ENCODE measurements around the gene PPM1K. TPM values are rescaled to one million over a fixed set of nuclear protein-coding genes. Genes with fewer than 3 reads are reported as not detected.
"Not testable (repeated sequence)": the region's sequence is repeated elsewhere in the genome, so short reads cannot be mapped to it uniquely, and the experiment has no call there.

The PPM1K gene
- total RNA-seq, 1 donor from 2014 or later = 15.9 TPM

- H3K27ac Mint-ChIP-seq (ENCODE audit: unreplicated experiment) = no peak overlapping the region
- no peak for TF ChIP-seq CTCF (IDR thresholded peaks at IDR 0.05)
- H3K4me1 Mint-ChIP-seq (ENCODE audit: unreplicated experiment) = peaks cover 4% of the 10 kb centered on the region
- H3K9me3 Mint-ChIP-seq (ENCODE audit: unreplicated experiment) = no peaks in the 10 kb centered on the region
- H3K27me3 Mint-ChIP-seq (ENCODE audit: unreplicated experiment) = peaks cover 2% of the 10 kb centered on the region
- H3K36me3 Mint-ChIP-seq (ENCODE audit: unreplicated experiment) = no peaks in the 10 kb centered on the region
- DNase-seq (ENCODE audit: extremely low spot score, unreplicated experiment) = no peak
- no peak overlapping the region for H3K4me3 Mint-ChIP-seq (ENCODE audit: unreplicated experiment)
Measured at GRCh38 chr4:88320224-88320779, 35.9 kb upstream of the PPM1K start.

DNA sequence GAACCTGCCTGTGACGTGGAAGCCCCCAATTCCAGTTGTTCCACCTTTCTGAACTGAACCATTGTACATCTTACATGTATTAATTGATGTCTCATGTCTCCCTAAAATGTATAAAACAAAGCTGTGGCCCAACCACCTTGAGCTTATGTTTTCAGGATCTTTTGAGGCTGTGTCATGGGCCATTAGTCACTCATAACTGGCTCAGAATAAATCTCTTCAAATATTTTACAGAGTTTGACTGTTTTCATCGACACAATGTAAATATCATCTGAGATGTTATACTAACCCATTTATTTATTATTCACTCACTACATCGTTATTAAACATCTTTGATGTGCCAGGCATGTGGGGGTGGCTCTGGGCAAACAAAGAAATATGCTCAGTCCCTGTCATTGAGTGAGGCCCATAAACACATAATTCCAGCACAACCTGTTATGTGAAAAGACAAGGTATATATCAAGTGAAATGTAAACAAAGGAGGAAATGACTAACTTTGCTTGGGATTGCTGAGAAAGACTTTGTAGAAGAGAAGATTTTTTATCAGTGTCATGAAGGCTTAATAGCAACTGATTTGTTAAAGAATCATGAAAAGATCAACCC is 34.5 kb upstream of the PPM1K start:
- Mint-ChIP-seq H3K36me3 (ENCODE audit: unreplicated experiment) (no peaks in the 10 kb centered on the region), H3K9me3 (ENCODE audit: unreplicated experiment) (no peaks in the 10 kb centered on the region), H3K4me3 (ENCODE audit: unreplicated experiment) (no peak overlapping the region), H3K27me3 (ENCODE audit: unreplicated experiment) (peaks cover 2% of the 10 kb centered on the region), H3K4me1 (ENCODE audit: unreplicated experiment) (peaks cover 4% of the 10 kb centered on the region), H3K27ac (ENCODE audit: unreplicated experiment) (no peak overlapping the region)
- TF ChIP-seq CTCF (IDR thresholded peaks at IDR 0.05) = no peak
- DNase-seq (ENCODE audit: extremely low spot score, unreplicated experiment) = no peak

GRCh38 chr4:88315460-88316017 is 31.2 kb upstream of the PPM1K start:
- Mint-ChIP-seq H3K9me3 (ENCODE audit: unreplicated experiment) (peaks cover 9% of the 10 kb centered on the region), H3K4me1 (ENCODE audit: unreplicated experiment) (no peaks in the 10 kb centered on the region), H3K27ac (ENCODE audit: unreplicated experiment) (no peak overlapping the region), H3K4me3 (ENCODE audit: unreplicated experiment) (no peak overlapping the region), H3K36me3 (ENCODE audit: unreplicated experiment) (no peaks in the 10 kb centered on the region), H3K27me3 (ENCODE audit: unreplicated experiment) (peaks cover 14% of the 10 kb centered on the region)
- no peak for TF ChIP-seq CTCF (IDR thresholded peaks at IDR 0.05)
- DNase-seq (ENCODE audit: extremely low spot score, unreplicated experiment) = no peak

DNA sequence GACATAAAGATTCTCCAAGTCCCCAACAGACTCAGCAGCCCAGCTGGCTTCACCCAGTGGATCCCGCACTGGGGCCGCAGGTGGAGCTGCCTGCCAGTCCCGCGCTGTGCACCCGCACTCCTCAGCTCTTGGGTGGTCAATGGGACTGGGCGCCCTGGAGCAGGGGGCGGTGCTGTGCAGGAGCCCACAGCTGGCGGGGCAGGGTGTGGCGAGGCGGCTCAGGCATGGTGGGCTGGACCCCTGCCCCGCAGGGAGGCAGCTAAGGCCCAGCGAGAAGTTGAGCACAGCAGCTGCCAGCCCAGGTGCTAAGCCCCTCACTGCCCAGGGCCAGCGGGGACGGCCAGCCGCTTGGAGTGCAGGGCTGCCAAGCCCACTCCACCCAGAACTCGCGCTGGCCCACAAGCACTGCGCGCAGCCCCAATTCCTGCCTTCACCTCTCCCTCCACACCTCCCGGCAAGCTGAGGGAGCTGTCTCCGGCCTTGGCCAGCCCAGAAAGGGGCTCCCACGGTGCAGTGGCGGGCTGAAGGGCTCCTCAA is 28.8 kb upstream of the PPM1K start:
- DNase-seq (ENCODE audit: extremely low spot score, unreplicated experiment); H3K36me3 Mint-ChIP-seq (ENCODE audit: unreplicated experiment); H3K4me3 Mint-ChIP-seq (ENCODE audit: unreplicated experiment): not testable (repeated sequence)

DNA sequence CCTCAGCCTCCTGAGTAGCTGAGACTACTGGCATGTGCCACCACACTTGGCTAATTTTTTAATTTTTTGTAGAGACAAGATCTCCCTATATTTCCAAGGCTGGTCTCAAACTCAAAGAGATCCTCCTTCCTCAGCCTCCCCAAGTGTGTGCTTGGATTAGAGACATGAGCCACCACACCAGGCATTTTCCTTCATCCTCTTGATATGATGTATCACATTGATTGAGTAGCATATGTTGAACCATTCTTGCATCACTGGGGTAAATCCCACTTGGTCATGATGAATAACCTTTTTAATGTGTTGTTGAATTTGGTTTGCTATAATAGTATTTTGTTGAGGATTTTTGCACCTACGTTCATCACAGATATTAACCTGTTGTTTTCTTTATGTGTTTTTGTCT is 24.2 kb upstream of the PPM1K start:
- no peaks in the 10 kb centered on the region for H3K4me1 Mint-ChIP-seq (ENCODE audit: unreplicated experiment)
- no peak for DNase-seq (ENCODE audit: extremely low spot score, unreplicated experiment)
- no peak overlapping the region for H3K27ac Mint-ChIP-seq (ENCODE audit: unreplicated experiment)
- no peak overlapping the region for H3K4me3 Mint-ChIP-seq (ENCODE audit: unreplicated experiment)
- H3K36me3 Mint-ChIP-seq (ENCODE audit: unreplicated experiment) = no peaks in the 10 kb centered on the region
- TF ChIP-seq CTCF (IDR thresholded peaks at IDR 0.05) = no peak
- H3K9me3 Mint-ChIP-seq (ENCODE audit: unreplicated experiment) = peaks cover 9% of the 10 kb centered on the region
- H3K27me3 Mint-ChIP-seq (ENCODE audit: unreplicated experiment) = peaks cover 55% of the 10 kb centered on the region

More for the DNA sequence above, 28.8 kb upstream of the PPM1K start:
- H3K4me1 Mint-ChIP-seq (ENCODE audit: unreplicated experiment); H3K27ac Mint-ChIP-seq (ENCODE audit: unreplicated experiment); H3K9me3 Mint-ChIP-seq (ENCODE audit: unreplicated experiment): not testable (repeated sequence)
- H3K27me3 Mint-ChIP-seq (ENCODE audit: unreplicated experiment) = peaks cover 35% of the 10 kb centered on the region
